Gastrocnemius medialis (tissue), 4 donors: Measurements from ENCODE around the gene CNTN4.

Source experiments
- CTCF ChIP-seq, 5 experiments: fragments of 450-650 bp in 3 of 5; fragments of 200-600 bp in 2 of 5; sonication (generic) in 2 of 5; IDR thresholded peaks in 4 of 5; conservative IDR thresholded peaks in 1 of 5; 1 replicate in 4 of 5; 2 replicates in 1 of 5; pipeline ENCODE4 v1.5.1; 2016 to 2019; ENCODE audit warnings: antibody characterized with exemption in 5 of 5, mild to moderate bottlenecking in 3 of 5, moderate library complexity in 3 of 5
- POLR2A ChIP-seq, 2 donors: fragments of 450-650 bp; IDR thresholded peaks; one replicate each; pipeline ENCODE4 v1.6.1; 2017; ENCODE audit warnings: antibody characterized with exemption in 2 of 2, mild to moderate bottlenecking in 2 of 2, moderate library complexity in 2 of 2

- TF ChIP-seq POLR2A (IDR thresholded peaks at IDR 0.05) (no peak), CTCF (IDR thresholded peaks at IDR 0.05 in 4 of 5, conservative IDR thresholded peaks at IDR 0.05 in 1 of 5) (no peak)
Observed at GRCh38 chr3:2876362-2876761, 777.7 kb downstream of the CNTN4 start.
